Keratinocyte (primary cell): ENCODE data around the gene ITFG1. TPM values are rescaled to one million over a fixed set of nuclear protein-coding genes. Genes with fewer than 3 reads are reported as not detected.
A peak's percentile ranks its signal among the peaks of the same experiment; 100 is the strongest.

ENCODE experiments used
- DNase-seq: peaks from one replicate; pipeline ENCODE4 v3.0.0-alpha.2; 2011; ENCODE audit warnings: low read depth, missing footprints, low spot score
- FAIRE-seq: peaks from 2 replicates; lab custom pipeline; 2011; peaks lifted over from hg19 to GRCh38; lab: Jason Lieb, UNC
- H2AFZ ChIP-seq: 2 replicates; pipeline ENCODE4 v1.6.0; 2012; ENCODE audit warnings: low read length, control low read depth, inconsistent platforms; ENCODE audit not compliant: control insufficient read depth
- H3K27ac ChIP-seq: 2 replicates; pipeline ENCODE4 v1.5.1; 2011; ENCODE audit warnings: low read length; ENCODE audit not compliant: control insufficient read depth, insufficient read depth
- H3K27me3 ChIP-seq: 3 replicates; pipeline ENCODE4 v1.6.0; 2011; ENCODE audit warnings: low read length; ENCODE audit not compliant: control insufficient read depth, insufficient read depth; ENCODE audit errors: extremely low read depth
- H3K36me3 ChIP-seq, 2 experiments: 2 replicates in 1 of 2; 3 replicates in 1 of 2; pipeline ENCODE4 v1.5.1; 2011; ENCODE audit warnings: low read length in 2 of 2, mild to moderate bottlenecking in 1 of 2; ENCODE audit not compliant: control insufficient read depth in 2 of 2, insufficient read depth in 2 of 2; ENCODE audit errors: extremely low read depth in 1 of 2
- H3K4me1 ChIP-seq: 3 replicates; pipeline ENCODE4 v1.5.1; 2011; ENCODE audit warnings: low read length; ENCODE audit not compliant: control insufficient read depth, insufficient read depth; ENCODE audit errors: extremely low read depth
- H3K4me2 ChIP-seq: 3 replicates; pipeline ENCODE4 v1.6.0; 2011; ENCODE audit warnings: low read depth, low read length; ENCODE audit not compliant: control insufficient read depth, insufficient read depth; ENCODE audit errors: extremely low read depth
- H3K4me3 ChIP-seq, 3 experiments: fragments of 200-600 bp in 1 of 3; sonication (generic) in 1 of 3; 2 replicates in 2 of 3; 3 replicates in 1 of 3; pipeline ENCODE4 v1.5.1; 2011 to 2016; ENCODE audit warnings: low read length in 3 of 3, mild to moderate bottlenecking in 3 of 3, control low read depth in 2 of 3, inconsistent platforms in 1 of 3, low read depth in 1 of 3, mixed read lengths in 1 of 3, mixed run types in 1 of 3, moderate library complexity in 1 of 3; ENCODE audit not compliant: control insufficient read depth in 2 of 3, insufficient read depth in 2 of 3; ENCODE audit errors: extremely low read depth in 1 of 3
- H3K79me2 ChIP-seq: 2 replicates; pipeline ENCODE4 v1.6.0; 2012; ENCODE audit warnings: low read length; ENCODE audit not compliant: control insufficient read depth, insufficient read depth
- H3K9ac ChIP-seq: 3 replicates; pipeline ENCODE4 v1.6.0; 2011; ENCODE audit warnings: low read length; ENCODE audit not compliant: control insufficient read depth, insufficient read depth; ENCODE audit errors: extremely low read depth
- H3K9me1 ChIP-seq: 3 replicates; pipeline ENCODE4 v1.6.0; 2011; ENCODE audit warnings: low read length; ENCODE audit not compliant: control insufficient read depth, insufficient read depth; ENCODE audit errors: extremely low read depth
- H3K9me3 ChIP-seq: 2 replicates; pipeline ENCODE4 v1.5.1; 2012; ENCODE audit warnings: low read depth, low read length; ENCODE audit not compliant: control insufficient read depth
- H4K20me1 ChIP-seq: 3 replicates; pipeline ENCODE4 v1.6.0; 2011; ENCODE audit warnings: low read length; ENCODE audit not compliant: control insufficient read depth, insufficient read depth; ENCODE audit errors: extremely low read depth
- EZH2 ChIP-seq: IDR thresholded peaks from one replicate; pipeline ENCODE4 v1.6.1; 2012; ENCODE audit warnings: inconsistent platforms, mild to moderate bottlenecking, low read length, moderate library complexity
- dilution Hi-C: fragments of 300-500 bp; cut with MboI; formaldehyde crosslinking; loops from one replicate; pipeline ENCODE4 v1.7.0; 2020; ENCODE audit warnings: low sequenced_read_pairs; ENCODE audit not compliant: extremely low pct_ligation_motif_present
- polyA plus RNA-seq, 5 experiments: library from polyadenylated mRNA; depleted of rRNA in 3 of 5; stranded (reverse) in 3 of 5; stranded (forward) in 1 of 5; unstranded in 1 of 5; fragments of >200 nt; gene quantifications; 1 replicate in 1 of 5; 2 replicates in 3 of 5; 3 replicates in 1 of 5; pipeline versions ENCODE4 v1.2.1 to v1.2.3, GENCODE V29; 2011 to 2012; ENCODE audit warnings: missing spikeins in 2 of 5, low read depth in 1 of 5, low replicate concordance in 1 of 5
- TF ChIP-seq, protein P1 (sequence below), 3 experiments: IDR thresholded peaks in 1 of 3; conservative IDR thresholded peaks in 1 of 3; optimal IDR thresholded peaks in 1 of 3; 2 replicates in 2 of 3; 3 replicates in 1 of 3; pipeline versions ENCODE3 to v1.5.1; 2011; ENCODE audit warnings: low read length in 3 of 3, mild to moderate bottlenecking in 3 of 3, moderate library complexity in 2 of 3, control low read depth in 1 of 3, inconsistent platforms in 1 of 3; ENCODE audit not compliant: insufficient read depth in 2 of 3; ENCODE audit errors: extremely low read depth in 1 of 3

The ITFG1 gene
- polyA plus RNA-seq, 1 donor (not counting 4 experiments of a cell fraction or from before 2014, with no cell fraction given) = 83.8 TPM

GRCh38 chr16:47260503-47260902, 200.4 kb downstream of the ITFG1 start:
- Histone ChIP-seq H3K36me3 (peaks cover 0 to 2% of the 10 kb centered on the region in 2 experiments), H3K9ac (no peak overlapping the region), H3K4me1 (no peaks in the 10 kb centered on the region), H2AFZ (no peak overlapping the region), H3K79me2 (no peaks in the 10 kb centered on the region), H4K20me1 (no peaks in the 10 kb centered on the region), H3K9me1 (no peaks in the 10 kb centered on the region), H3K27ac (no peak overlapping the region), H3K4me2 (no peak overlapping the region), H3K9me3 (no peaks in the 10 kb centered on the region), H3K4me3 (no peak overlapping the region), H3K27me3 (no peaks in the 10 kb centered on the region)
- TF ChIP-seq, protein P1, sequence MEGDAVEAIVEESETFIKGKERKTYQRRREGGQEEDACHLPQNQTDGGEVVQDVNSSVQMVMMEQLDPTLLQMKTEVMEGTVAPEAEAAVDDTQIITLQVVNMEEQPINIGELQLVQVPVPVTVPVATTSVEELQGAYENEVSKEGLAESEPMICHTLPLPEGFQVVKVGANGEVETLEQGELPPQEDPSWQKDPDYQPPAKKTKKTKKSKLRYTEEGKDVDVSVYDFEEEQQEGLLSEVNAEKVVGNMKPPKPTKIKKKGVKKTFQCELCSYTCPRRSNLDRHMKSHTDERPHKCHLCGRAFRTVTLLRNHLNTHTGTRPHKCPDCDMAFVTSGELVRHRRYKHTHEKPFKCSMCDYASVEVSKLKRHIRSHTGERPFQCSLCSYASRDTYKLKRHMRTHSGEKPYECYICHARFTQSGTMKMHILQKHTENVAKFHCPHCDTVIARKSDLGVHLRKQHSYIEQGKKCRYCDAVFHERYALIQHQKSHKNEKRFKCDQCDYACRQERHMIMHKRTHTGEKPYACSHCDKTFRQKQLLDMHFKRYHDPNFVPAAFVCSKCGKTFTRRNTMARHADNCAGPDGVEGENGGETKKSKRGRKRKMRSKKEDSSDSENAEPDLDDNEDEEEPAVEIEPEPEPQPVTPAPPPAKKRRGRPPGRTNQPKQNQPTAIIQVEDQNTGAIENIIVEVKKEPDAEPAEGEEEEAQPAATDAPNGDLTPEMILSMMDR (optimal IDR thresholded peaks at IDR 0.05 in 1 of 3, IDR thresholded peaks at IDR 0.05 in 1 of 3, conservative IDR thresholded peaks at IDR 0.05 in 1 of 3; ENCODE audit: extremely low read depth in 1 of 3, insufficient read depth in 2 of 3, low read length in 3 of 3) = no peak
- TF ChIP-seq EZH2 = no peak
- dilution Hi-C loops = no loop called here
- FAIRE-seq = no peak
- no peak for DNase-seq

GRCh38 chr16:47258874-47259461, 201.9 kb downstream of the ITFG1 start:
- Histone ChIP-seq H4K20me1 (no peaks in the 10 kb centered on the region), H3K9me1 (no peaks in the 10 kb centered on the region), H3K4me1 (no peaks in the 10 kb centered on the region), H3K4me2 (no peak overlapping the region), H3K4me3 (no peak overlapping the region), H3K9ac (no peak overlapping the region), H3K27me3 (no peaks in the 10 kb centered on the region), H2AFZ (no peak overlapping the region), H3K79me2 (no peaks in the 10 kb centered on the region), H3K27ac (no peak overlapping the region), H3K9me3 (no peaks in the 10 kb centered on the region), H3K36me3 (peaks cover 0 to 2% of the 10 kb centered on the region in 2 experiments)
- FAIRE-seq (no peak), DNase-seq (no peak)
- TF ChIP-seq, protein P1 (optimal IDR thresholded peaks at IDR 0.05 in 1 of 3, IDR thresholded peaks at IDR 0.05 in 1 of 3, conservative IDR thresholded peaks at IDR 0.05 in 1 of 3; ENCODE audit: extremely low read depth in 1 of 3, insufficient read depth in 2 of 3, low read length in 3 of 3) = peak; percentile 55 to 65 (median 56)
- TF ChIP-seq EZH2 = no peak
- dilution Hi-C loops = no loop called here
